Measurements from ENCODE around the gene CDH13.

The CDH13 gene

GRCh38 chr16:83037102-83037501 lies 410.3 kb downstream of the CDH13 start:
- no peak for TF ChIP-seq CTCF (IDR thresholded peaks at IDR 0.05; ENCODE audit: insufficient read depth, low read length, poor library complexity, severe bottlenecking)
- DNase-seq (ENCODE audit: extremely low read depth, insufficient read length): no peak
- H3K27me3 ChIP-seq (replicated peaks; ENCODE audit: control insufficient read depth, insufficient read depth, low read length): no peaks in the 10 kb centered on the region

GRCh38 chr16:83037884-83038283 lies 411.1 kb downstream of the CDH13 start:
- no peak for DNase-seq (ENCODE audit: extremely low read depth, insufficient read length)
- no peak for TF ChIP-seq CTCF (IDR thresholded peaks at IDR 0.05; ENCODE audit: insufficient read depth, low read length, poor library complexity, severe bottlenecking)
- Histone ChIP-seq H3K4me3 (replicated peaks; ENCODE audit: low read depth, low read length) (no peak overlapping the region), H3K27me3 (replicated peaks; ENCODE audit: control insufficient read depth, insufficient read depth, low read length) (no peaks in the 10 kb centered on the region), H3K36me3 (ENCODE audit: control insufficient read depth, insufficient read depth, low read length) (no peaks in the 10 kb centered on the region)

More at GRCh38 chr16:83037102-83037501, 410.3 kb downstream of the CDH13 start:
- Histone ChIP-seq H3K4me3 (replicated peaks; ENCODE audit: low read depth, low read length) (no peak overlapping the region), H3K36me3 (ENCODE audit: control insufficient read depth, insufficient read depth, low read length) (no peaks in the 10 kb centered on the region)

- H3K27me3 ChIP-seq (replicated peaks; ENCODE audit: control insufficient read depth, insufficient read depth, low read length): no peaks in the 10 kb centered on the region
- no peak for TF ChIP-seq CTCF (IDR thresholded peaks at IDR 0.05; ENCODE audit: insufficient read depth, low read length, poor library complexity, severe bottlenecking)
- no peaks in the 10 kb centered on the region for H3K36me3 ChIP-seq (ENCODE audit: control insufficient read depth, insufficient read depth, low read length)
- DNase-seq (ENCODE audit: extremely low read depth, insufficient read length): no peak
- no peak overlapping the region for H3K4me3 ChIP-seq (replicated peaks; ENCODE audit: low read depth, low read length)
Observed at GRCh38 chr16:83040174-83040573, 413.4 kb downstream of the CDH13 start.

GRCh38 chr16:83044589-83044988 lies 417.8 kb downstream of the CDH13 start:
- TF ChIP-seq CTCF (IDR thresholded peaks at IDR 0.05; ENCODE audit: insufficient read depth, low read length, poor library complexity, severe bottlenecking): no peak
- H3K36me3 ChIP-seq (ENCODE audit: control insufficient read depth, insufficient read depth, low read length): no peaks in the 10 kb centered on the region
- no peak overlapping the region for H3K4me3 ChIP-seq (replicated peaks; ENCODE audit: low read depth, low read length)
- no peak for DNase-seq (ENCODE audit: extremely low read depth, insufficient read length)
- no peaks in the 10 kb centered on the region for H3K27me3 ChIP-seq (replicated peaks; ENCODE audit: control insufficient read depth, insufficient read depth, low read length)

GRCh38 chr16:83045790-83046189 lies 419.0 kb downstream of the CDH13 start:
- Histone ChIP-seq H3K4me3 (replicated peaks; ENCODE audit: low read depth, low read length) (no peak overlapping the region), H3K27me3 (replicated peaks; ENCODE audit: control insufficient read depth, insufficient read depth, low read length) (no peaks in the 10 kb centered on the region), H3K36me3 (ENCODE audit: control insufficient read depth, insufficient read depth, low read length) (no peaks in the 10 kb centered on the region)
- no peak for DNase-seq (ENCODE audit: extremely low read depth, insufficient read length)
- TF ChIP-seq CTCF (IDR thresholded peaks at IDR 0.05; ENCODE audit: insufficient read depth, low read length, poor library complexity, severe bottlenecking): no peak

- no peaks in the 10 kb centered on the region for H3K27me3 ChIP-seq (replicated peaks; ENCODE audit: control insufficient read depth, insufficient read depth, low read length)
- no peak overlapping the region for H3K4me3 ChIP-seq (replicated peaks; ENCODE audit: low read depth, low read length)
- TF ChIP-seq CTCF (IDR thresholded peaks at IDR 0.05; ENCODE audit: insufficient read depth, low read length, poor library complexity, severe bottlenecking): no peak
- H3K36me3 ChIP-seq (ENCODE audit: control insufficient read depth, insufficient read depth, low read length): no peaks in the 10 kb centered on the region
- DNase-seq (ENCODE audit: extremely low read depth, insufficient read length): no peak
Observed at GRCh38 chr16:83046664-83047063, 419.9 kb downstream of the CDH13 start.
